Measurements from ENCODE around the gene SPRED2.
A peak's percentile ranks its signal among the peaks of the same experiment; 100 is the strongest.

Gene SPRED2

DNA sequence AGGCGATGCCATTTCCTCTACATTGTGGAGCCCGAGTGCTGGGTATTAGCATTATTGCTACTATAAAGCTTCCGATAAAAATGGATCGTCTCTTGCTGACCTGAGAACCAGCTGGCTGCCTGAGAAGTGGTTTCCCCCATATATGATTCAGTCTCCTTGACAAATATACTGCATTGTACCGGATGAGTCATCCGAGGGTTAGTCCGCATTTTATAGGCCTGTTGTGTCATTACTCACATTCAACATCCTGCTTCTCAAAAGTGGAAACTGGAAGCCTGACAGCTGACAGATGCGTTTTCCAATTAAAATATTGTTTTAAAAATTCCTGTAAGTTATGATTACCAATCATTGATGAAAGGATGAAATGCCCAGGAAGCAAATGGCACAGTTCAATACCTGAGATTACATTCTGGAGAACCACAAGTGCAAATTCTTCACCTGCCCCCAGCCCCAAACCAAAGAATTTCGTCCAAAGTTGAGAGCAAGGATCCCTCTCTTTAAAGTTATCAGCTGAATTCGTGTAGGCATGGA lies 65.7 kb downstream of the SPRED2 start:
- DNase-seq (ENCODE audit: low read depth), result no peak

DNA sequence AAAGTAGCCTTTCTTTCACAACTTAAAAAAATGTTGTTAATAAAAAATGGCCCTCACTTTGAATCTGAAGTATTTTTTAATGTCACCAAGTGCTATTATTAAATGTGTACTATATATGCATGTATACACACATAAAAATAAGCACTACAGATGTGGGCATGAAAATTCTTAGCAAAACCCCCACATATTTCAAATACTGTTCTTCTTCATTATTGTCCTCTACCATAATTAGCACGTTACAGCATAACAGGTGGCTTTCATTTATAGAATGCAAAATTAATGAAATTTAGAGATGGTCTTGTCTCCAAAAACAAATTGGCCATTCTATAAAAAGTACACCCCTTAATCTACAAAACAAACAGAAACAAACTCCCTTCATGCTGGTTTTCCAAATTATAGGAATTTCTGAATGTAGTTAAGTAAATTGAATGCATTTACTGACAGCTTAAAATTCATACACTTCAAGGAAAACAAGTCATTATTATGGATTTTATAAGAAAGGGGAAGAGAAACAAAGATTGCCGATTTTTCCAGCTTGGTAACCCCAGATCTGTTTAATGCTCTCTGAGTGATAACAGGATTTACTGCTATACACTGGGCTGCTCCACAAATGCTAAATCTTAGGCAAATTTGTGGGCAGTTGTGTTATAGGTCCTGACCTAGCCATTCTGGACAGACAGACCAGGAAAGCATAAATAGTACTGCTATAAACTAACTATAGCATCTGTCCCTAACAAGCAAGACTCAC lies 67.2 kb downstream of the SPRED2 start:
- DNase-seq (ENCODE audit: low read depth), result no peak

DNA sequence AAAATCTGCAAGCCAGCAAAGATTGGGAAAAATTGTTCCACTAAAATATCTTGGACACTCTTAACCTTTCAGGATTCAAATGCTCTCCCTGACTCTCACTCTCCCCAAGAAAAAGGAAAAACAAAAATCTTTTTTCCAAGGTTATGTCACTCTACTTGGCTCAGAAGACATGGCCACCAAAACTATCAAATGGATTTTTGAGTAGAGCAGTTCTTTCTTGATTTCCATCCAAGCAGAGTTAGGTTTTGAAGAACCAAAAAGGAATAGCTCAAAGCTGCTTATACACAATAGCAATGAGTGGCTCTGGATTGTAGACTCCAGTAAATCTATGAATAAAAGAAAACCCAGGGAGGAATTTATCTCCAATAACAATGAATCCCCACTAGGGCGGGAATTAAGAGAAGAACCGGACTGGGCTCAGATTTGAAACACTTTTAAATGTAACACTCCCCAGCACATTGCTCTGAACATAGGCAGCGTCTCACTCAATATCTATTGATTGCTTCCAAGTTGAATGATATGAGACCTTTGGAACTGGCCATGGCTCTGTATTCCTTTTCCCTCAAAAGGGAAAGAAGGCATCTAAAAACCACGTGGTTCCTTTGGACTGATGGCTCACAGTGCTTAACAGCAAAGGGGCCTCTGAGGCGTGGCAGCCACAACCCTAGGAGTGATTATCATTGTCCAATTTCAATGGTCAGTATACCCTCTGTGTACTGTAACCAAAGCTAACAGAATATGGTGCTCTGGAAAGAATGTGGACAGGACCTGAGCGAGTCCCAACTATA lies 68.3 kb downstream of the SPRED2 start:
- DNase-seq (ENCODE audit: low read depth), result no peak

DNA sequence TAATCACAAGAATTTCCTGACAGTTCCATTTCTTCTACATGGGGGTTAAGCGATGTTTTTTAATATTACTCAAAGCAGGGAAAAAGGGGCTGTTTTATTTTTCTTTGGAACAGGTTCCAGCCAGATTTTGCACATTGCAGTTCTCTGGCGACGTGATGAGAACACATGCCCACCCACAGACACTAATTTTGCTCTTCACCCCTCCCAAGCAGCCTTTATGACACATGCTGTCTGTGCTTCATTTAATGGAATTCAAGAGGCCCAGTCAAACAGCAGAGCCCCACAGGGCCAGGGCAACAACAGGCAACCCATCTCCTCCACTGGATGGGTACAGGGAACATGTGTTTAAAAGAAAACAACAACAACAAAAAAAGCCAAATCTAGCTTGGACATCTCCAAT lies 70.8 kb downstream of the SPRED2 start:
- no peak for DNase-seq (ENCODE audit: low read depth)

DNA sequence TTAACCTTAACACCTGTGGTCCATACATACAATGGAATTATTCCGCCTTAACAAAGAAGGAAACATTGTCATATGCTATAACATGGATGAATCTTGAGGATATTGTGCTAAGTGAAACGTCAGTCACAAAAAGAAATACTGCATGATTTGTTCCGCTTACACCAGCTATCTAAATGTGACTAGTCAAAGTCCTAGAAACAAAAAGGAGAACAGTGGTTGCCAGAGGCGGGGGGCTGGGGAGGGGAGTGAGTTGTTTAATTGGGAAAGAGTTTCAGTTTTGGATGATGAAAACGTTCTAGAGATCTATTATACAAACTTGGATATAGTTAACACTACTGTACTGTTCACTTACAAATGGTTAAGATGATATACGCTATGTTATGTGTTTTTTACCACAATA lies 72.0 kb downstream of the SPRED2 start:
- no peak for DNase-seq (ENCODE audit: low read depth)

DNA sequence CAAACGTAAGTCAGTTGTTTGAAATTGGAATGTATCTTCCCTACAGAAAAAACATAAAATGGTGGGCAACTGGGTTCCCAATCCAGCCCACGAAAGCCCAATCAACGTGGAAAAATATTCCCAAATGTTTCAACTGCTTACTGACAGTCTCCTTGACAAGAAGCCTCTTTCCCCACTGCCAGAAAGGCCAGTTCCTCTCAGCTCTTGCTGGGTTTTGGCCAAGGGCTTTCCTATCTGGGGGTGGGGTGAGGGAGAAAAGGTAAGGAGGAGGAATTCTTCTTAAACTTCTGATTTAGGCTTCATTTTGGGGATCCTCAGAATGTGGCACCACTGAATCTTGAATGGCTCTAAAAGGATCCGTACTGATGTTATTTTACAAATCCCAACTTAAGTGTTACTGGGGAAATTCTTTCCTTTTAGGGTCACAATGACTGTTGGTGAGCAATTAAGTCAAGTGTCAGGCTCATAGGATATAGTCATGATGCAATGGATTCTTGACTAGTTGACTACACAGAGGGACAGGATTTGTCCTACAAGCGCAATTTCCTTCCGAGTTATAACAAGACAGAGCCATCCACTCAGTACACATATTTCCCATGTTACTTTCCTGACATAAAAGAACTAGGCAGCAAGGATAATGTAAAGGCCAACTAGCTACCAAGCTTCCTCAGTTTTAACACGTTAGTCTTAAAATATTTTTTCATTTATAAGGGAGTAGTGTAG lies 73.6 kb downstream of the SPRED2 start:
- DNase-seq (ENCODE audit: low read depth), result no peak

DNA sequence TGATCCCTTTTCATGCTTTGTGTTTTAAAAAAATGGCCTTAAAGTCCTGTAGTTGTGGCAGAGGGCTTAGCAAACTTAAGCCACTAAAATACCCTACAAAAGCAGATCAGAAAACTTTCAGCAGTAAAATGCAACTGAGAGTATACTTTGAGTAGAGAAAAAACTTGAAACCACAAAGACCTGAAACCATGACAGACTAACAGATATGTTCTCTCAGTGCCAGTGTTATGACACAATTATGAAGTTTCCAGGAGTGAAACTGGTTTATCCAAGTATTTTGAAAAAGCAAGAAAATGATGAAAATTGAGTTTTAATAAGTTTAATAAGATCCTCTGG lies 74.5 kb downstream of the SPRED2 start:
- DNase-seq (ENCODE audit: low read depth), result no peak

DNA sequence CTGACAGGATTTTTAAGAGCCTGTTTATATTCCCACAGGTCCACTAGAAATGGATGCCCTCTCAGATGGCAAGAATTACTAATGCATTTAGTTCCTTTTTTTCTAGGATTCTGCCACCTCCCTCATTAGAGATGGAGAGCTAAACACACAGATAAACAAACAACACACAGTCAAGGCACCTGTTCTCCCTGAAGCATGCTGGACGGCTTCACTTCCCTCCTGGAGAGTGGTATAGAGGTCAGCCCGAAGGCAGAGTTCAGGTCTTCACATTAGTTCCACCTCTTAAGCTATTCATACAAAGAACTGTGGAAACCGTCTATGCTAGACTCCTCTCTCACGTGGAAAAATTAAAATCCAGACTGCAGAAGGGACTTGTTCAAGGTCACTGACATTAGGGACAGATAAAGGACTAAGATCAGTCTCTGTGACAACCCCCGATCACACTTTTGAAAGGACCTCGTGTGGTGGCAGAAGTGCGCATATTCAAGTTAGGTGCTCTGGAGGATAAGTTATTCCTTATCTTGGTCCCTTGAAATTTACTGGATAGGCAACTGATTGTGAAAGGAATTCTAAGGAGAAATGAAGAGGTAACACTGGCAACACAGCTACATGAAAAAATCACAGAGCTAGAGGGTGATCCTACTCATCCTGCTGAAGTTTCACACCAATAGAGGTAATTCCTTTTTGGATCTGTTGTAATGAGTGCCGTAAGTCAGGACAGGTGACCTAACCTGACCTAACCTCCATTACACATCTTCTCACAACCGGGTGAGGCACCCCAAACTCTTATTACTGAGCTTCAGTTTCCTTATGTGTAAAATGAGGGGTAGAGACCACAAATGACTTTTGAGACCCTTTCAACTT lies 75.1 kb downstream of the SPRED2 start:
- no peak for DNase-seq (ENCODE audit: low read depth)

DNA sequence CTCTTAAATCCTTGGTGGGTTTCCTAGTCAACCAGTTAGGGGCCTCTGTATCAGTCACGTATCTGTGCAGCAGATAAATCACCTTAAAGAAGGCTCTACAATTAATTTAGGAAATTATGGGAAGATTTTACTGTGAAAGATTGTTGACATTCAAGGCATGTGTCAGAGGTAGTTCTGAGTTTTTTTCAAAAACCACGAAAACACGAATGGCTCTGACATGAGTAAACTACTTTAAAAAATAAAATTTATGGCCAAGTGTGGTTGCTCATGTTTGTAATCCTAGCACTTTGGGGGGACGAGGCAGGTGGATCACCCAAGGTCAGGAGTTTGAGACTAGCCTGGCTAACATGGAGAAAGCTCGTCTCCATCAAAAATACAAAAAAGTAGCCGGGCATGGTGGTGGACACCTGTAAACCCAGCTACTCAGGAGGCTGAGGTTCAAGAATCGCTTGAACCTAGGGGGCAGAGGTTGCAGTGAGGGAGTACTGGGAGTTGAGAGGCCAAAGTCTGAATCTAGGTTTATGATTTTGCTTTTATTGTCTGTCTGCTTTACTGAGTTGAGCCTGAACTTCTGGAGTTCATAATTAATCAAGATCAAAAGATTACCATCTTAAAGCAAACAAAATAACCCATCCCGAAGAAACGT lies 77.1 kb downstream of the SPRED2 start:
- no peak for DNase-seq (ENCODE audit: low read depth)

DNA sequence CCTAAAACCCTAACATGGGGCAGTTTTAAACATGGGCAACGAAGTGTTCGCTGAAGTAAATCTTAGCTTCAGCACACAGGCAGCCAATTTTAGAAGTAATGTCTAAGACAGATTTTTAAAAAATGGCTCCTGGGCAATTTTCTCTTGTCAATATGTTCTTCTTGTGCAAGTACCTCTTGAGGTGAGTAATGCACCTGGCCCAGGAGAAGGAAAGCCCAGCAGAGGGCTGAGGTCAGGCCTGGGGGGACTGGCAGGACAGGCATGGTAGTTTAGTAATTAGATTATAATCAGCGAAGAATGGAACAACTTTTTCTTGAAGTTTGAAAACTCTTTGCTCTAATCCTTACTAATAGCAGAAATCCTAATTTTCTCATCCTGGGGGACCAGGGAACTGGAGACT lies 77.6 kb downstream of the SPRED2 start:
- DNase-seq (ENCODE audit: low read depth), result no peak

DNA sequence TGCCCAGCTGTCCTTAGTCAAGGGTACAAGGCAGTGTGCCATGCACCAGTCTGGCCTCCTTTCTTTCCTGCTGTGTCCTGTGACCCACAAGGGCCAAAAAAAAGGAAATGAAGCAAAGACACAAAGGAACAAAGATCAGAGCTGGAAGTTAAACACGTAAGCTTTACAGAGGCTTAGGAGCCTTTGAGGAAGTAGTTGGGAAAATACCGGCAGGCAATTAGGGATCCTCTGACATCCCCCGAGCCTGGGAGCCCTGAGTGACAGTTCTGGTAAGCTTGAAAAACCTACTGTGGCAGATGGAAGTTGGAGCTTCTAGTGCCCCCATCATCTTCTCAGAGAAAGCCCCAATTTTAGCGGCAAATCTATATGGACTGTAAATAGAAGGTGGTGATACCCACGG lies 78.5 kb downstream of the SPRED2 start:
- DNase-seq (ENCODE audit: low read depth), result no peak

DNA sequence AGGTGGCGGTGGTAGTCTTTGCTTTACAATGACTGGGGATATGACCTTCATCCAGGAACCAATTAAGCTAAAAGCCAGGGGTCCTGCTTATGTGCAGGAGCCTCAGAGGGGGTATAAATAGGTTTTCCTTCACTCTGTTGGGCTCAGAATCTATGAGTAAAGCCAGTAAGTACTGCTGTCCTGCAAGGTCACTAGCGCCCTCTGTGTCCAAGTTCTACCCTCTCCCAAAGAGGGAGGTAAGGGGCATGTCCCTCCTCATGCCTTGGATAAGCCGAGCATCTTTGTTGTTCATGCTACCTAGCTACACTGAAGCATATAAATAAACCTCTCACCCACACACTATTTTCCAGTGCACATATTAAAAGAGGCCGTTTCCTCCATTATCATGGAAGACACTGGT lies 79.4 kb downstream of the SPRED2 start:
- no peak for DNase-seq (ENCODE audit: low read depth)

DNA sequence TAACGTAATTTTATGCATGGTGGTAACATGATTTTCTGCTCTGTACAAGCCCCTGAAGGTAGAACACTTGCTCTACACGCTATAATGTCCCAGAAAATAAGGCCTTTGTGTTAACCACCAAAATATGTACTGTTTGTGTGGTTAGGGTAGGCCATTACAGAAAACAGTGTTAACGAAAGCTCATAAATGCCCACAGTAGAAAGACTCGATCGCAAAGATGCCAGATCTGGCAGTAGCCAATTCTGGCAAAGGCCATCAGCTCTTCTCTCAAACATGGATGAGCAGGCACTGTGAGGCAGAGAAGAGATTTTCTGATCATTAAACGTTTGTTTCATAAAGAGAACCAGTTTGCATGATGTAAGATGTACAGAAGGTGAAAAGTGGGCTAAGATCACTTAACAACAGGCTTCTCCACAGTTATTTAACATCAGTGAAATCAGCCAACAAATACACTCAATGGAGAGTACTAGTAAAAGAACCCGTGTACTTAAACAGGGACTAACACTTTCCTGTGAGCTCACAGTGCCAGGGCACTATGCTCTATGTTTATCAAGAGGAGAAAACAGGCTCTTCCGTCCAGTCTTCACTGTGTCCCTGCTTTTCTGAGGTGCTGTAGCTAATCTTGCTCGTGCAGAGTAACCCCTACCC lies 80.3 kb downstream of the SPRED2 start:
- no peak for DNase-seq (ENCODE audit: low read depth)

DNA sequence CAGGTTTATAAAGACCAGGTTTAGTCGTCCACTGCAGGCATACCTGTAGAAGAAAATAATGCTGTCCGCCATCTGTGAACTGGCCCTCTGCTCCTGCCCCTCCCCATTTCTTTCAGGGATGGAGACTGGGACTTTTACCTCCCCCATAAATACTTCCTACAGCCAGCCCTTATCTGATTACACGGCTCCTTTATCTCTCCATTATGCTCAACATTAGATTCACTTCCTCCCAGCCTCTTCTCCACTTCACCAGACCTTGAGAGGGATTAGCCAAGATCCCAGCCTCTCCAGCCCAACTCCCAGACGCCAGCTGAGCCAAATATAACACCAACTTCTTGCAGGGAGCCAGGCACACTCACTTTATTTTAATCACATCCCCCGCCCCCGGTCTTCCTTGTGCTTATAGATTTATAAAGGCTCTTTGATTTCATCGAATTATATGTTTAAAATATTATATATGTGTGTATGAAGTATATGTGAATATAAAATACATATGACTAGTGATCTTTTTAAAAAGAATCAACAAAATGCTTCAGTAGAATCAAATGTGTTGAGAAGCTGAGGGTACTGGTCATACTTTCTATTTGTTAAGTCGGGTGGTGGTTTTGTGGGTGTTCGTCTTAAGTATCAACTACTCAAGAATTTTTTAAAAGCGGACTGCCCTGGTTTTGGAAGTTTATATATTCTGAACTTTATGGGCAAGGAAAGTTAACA lies 81.0 kb downstream of the SPRED2 start:
- DNase-seq (ENCODE audit: low read depth), result peak; percentile 36

DNA sequence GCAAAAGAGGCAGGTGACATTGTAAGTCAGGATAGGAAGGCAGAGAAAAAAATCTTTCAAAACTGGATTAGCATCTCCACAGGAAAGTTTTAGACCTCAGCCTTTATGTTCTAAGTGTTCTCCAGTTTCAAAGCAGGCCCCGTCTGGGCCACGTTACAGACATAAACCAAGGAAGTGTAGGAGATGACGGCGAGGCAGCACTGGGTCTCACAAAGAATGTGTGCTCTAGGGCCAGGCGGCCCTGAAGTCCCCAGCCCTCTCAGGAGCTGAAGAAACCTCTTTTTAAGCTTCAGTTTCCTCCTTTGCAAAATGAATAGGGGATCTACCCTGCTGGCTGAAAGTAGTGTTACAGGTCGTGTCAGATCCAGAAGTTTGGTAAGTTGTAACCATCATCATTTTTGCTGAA lies 81.7 kb downstream of the SPRED2 start:
- no peak for DNase-seq (ENCODE audit: low read depth)

DNA sequence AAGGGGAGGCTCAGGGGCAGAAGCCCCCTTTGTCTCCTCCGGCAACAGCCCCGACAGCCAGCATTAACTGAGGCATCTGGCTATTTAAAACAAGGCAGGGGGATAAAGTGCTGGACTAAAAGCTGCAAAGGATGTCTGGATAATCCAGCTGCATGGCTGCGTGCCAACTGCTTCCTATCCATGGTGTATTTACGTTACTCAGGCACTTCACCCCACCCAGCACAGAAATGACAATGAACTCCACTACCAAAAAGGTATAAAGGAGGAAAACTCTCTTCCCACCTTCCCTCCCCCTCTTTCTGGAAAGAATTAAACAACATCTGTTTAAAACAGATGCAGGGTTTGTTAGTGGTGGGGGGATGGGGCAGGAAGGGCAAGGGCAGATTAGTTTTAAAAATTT lies 82.5 kb downstream of the SPRED2 start:
- peak; percentile 45 for DNase-seq (ENCODE audit: low read depth)

DNA sequence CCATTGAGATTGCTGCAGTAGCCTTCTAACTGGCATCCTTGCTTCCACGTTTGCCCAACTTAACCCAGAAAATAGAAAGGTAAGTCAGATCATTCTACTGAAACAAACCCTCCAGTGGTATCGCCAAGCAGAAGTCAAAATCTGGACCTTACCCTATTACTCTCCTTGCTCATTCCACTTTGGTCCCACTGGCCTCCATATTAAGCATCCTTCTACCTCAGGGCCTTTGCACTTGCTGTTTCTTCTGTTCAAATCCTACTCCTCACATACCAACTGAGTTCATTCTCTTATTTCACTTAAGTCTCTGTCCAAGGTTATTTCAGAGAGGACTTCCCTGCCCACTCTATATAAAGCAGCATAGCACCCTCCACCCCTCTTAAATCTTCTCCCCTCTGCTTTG lies 84.5 kb downstream of the SPRED2 start:
- no peak for DNase-seq (ENCODE audit: low read depth)

DNA sequence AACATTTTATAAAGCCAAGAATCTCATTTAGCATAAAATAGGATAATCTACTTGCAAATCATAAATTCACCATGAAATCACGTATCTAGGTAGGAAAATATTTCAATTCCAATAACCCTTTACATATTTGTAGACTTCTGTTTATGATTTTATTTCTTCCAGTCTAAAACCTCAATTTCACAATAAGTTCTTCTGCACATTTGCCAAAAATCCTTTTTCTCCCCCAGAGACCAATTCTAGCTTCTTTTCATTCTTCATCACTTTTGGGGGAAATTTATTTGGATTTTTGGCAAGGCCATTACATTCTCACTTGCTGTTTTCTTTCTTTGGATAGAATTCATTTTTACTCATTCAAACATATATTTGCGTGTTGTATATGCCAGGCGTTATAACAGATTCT lies 86.8 kb downstream of the SPRED2 start:
- no peak for DNase-seq (ENCODE audit: low read depth)

DNA sequence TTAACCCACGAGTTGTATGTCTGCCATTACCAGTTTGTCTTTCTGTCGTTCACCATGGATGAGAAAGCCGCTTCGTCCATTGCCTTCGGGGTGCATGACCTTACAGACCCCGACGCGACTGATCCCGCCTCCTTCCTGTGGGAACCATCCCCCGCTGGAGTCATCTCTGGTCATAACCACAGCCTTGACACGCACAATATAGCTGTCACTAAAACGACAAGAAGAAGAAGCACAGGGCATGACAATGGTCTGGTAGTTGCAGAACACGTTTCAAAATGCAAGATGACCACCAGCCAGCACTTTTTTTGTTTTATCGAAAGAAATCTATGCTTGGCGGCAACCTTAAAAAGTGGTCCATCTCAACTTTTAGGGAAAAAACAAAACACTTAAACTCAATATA lies 87.7 kb downstream of the SPRED2 start:
- peak; percentile 35 for DNase-seq (ENCODE audit: low read depth)

DNA sequence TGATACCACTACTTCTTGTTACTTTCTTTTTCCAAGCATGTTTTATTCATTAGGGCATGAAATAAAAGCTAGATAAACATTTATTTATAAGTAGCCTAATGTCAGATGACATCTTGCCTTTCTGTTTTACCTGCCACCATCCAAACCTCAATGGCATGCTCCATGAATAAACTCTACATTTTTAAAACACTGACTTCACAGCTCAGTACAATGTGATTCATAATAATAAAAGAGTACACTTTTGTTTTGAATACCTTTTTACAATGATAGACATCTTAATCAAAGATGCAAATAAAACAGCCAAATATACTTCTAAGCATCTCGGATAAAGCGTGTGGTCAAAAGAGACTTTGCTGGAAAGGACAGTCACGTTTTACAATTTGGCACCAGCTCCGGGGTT lies 88.2 kb downstream of the SPRED2 start:
- no peak for DNase-seq (ENCODE audit: low read depth)
